ENCODE data around the gene IFT88.

DNA sequence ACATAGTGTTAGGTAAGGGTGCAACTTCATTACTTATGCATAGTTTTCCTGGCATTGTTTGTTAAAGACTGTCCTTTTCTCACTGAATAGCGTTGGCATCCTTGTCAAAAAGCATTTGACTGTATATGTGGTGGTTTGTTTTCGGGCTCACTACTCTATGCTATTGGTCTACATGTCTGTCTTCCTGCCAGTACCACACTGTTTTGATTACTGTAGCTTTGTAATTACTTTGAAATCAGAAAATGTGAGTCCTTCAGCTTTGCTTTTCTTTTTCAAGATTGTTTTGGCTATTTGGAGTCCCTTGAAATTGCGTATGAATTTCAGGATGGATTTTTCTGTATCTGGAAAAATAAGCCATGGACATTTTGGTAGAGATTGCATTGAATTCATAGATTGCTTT lies 56.0 kb downstream of the IFT88 start:
- TF ChIP-seq, protein P1, sequence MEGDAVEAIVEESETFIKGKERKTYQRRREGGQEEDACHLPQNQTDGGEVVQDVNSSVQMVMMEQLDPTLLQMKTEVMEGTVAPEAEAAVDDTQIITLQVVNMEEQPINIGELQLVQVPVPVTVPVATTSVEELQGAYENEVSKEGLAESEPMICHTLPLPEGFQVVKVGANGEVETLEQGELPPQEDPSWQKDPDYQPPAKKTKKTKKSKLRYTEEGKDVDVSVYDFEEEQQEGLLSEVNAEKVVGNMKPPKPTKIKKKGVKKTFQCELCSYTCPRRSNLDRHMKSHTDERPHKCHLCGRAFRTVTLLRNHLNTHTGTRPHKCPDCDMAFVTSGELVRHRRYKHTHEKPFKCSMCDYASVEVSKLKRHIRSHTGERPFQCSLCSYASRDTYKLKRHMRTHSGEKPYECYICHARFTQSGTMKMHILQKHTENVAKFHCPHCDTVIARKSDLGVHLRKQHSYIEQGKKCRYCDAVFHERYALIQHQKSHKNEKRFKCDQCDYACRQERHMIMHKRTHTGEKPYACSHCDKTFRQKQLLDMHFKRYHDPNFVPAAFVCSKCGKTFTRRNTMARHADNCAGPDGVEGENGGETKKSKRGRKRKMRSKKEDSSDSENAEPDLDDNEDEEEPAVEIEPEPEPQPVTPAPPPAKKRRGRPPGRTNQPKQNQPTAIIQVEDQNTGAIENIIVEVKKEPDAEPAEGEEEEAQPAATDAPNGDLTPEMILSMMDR (IDR thresholded peaks at IDR 0.05; ENCODE audit: low read length): no peak
- no peak for TF ChIP-seq EZH2phosphoT487 (IDR thresholded peaks at IDR 0.05; ENCODE audit: low read length)
- no peak for TF ChIP-seq EZH2 (optimal IDR thresholded peaks at IDR 0.05; ENCODE audit: low read depth, low read length)

Measured in MM.1S (cell line).